PC-3 (cell line): ENCODE results near the gene PADI6. TPM values are rescaled to one million over a fixed set of nuclear protein-coding genes. Genes with fewer than 3 reads are reported as not detected.
A peak's percentile ranks its signal among the peaks of the same experiment; 100 is the strongest.

ENCODE experiments used
- ATAC-seq: fragments of 200-7000 bp; cut with Tn5 transposase; 2 replicates; pipeline ENCODE4 v1.9.1; 2020; ENCODE audit warnings: mild to moderate bottlenecking, moderate library complexity
- BruUV-seq: library from RNA; stranded (reverse); fragments of 400-500 nt; replicated peaks from 2 replicates; lab custom pipeline; 2021; lab: Mats Ljungman, UMichigan
- CTCF ChIA-PET: fragments of 300-600 bp; sonication (Branson Sonifier 250); formaldehyde crosslinking; loops from one replicate; lab custom pipeline; 2022; ENCODE audit warnings: antibody characterized with exemption; lab: Charles Lee
- POLR2A ChIA-PET: fragments of 300-600 bp; sonication (Branson Sonifier 250); formaldehyde crosslinking; loops from one replicate; lab custom pipeline; 2022; ENCODE audit warnings: antibody characterized with exemption; ENCODE audit not compliant: unreplicated experiment; lab: Charles Lee
- DNase-seq: peaks from one replicate; pipeline ENCODE4 v3.0.0-alpha.2; 2015
- H2AFZ ChIP-seq: fragments of 300-600 bp; sonication (generic); 2 replicates; pipeline ENCODE4 v1.6.0; 2016; ENCODE audit warnings: antibody characterized with exemption, low read length
- H3F3A ChIP-seq: fragments of 300-600 bp; sonication (generic); one replicate; pipeline ENCODE4 v1.6.0; 2017; ENCODE audit warnings: antibody characterized with exemption, low read length, control low read depth, mild to moderate bottlenecking; ENCODE audit not compliant: unreplicated experiment
- H3K27ac ChIP-seq: fragments of 300-600 bp; sonication (generic); 2 replicates; pipeline ENCODE4 v1.5.1; 2016; ENCODE audit warnings: mild to moderate bottlenecking, low read length
- H3K27me3 ChIP-seq: fragments of 300-600 bp; sonication (generic); 2 replicates; pipeline ENCODE4 v1.6.1; 2016; ENCODE audit warnings: low read length, mixed read lengths
- H3K36me3 ChIP-seq: fragments of 300-600 bp; sonication (generic); 2 replicates; pipeline ENCODE4 v1.6.1; 2016; ENCODE audit warnings: low read depth, mixed run types, low read length, mixed read lengths
- H3K4me1 ChIP-seq: fragments of 300-600 bp; sonication (generic); 2 replicates; pipeline ENCODE4 v1.5.1; 2016; ENCODE audit warnings: low read length; ENCODE audit not compliant: insufficient read depth
- H3K4me2 ChIP-seq: fragments of 300-600 bp; sonication (generic); 2 replicates; pipeline ENCODE4 v1.6.0; 2016; ENCODE audit warnings: low read length
- H3K4me3 ChIP-seq: fragments of 300-600 bp; sonication (generic); 2 replicates; pipeline ENCODE4 v1.5.1; 2016; ENCODE audit warnings: mild to moderate bottlenecking, low read length, mixed read lengths
- H3K79me2 ChIP-seq: fragments of 300-600 bp; sonication (generic); 2 replicates; pipeline ENCODE4 v1.6.1; 2017; ENCODE audit warnings: low read length, mixed read lengths
- H3K9ac ChIP-seq: fragments of 300-600 bp; sonication (generic); 2 replicates; pipeline ENCODE4 v1.6.0; 2016; ENCODE audit warnings: mild to moderate bottlenecking, low read length
- H3K9me2 ChIP-seq: fragments of 300-600 bp; sonication (generic); replicated peaks from 2 replicates; pipeline ENCODE4 v1.6.1; 2016; ENCODE audit warnings: mixed run types, low read length, mixed read lengths
- H3K9me3 ChIP-seq: fragments of 300-600 bp; sonication (generic); 2 replicates; pipeline ENCODE4 v1.6.1; 2016; ENCODE audit warnings: low read length, mixed read lengths
- H4K20me1 ChIP-seq: fragments of 300-600 bp; sonication (generic); 2 replicates; pipeline ENCODE4 v1.6.1; 2016; ENCODE audit warnings: low read length, mixed read lengths
- EZH2 ChIP-seq: fragments of 300-600 bp; sonication (generic); IDR thresholded peaks from one replicate; pipeline ENCODE4 v1.6.1; 2017; ENCODE audit warnings: antibody characterized with exemption, mild to moderate bottlenecking, low read length; ENCODE audit not compliant: unreplicated experiment
- EZH2phosphoT487 ChIP-seq: fragments of 300-600 bp; sonication (generic); IDR thresholded peaks from 2 replicates; pipeline ENCODE4 v1.6.1; 2018; ENCODE audit warnings: mild to moderate bottlenecking, antibody characterized with exemption, low read length, borderline replicate concordance
- intact Hi-C: fragments of 100-400 bp; cut with micrococcal nuclease; formaldehyde crosslinking; loops from 2 replicates; pipeline ENCODE4 v1.9.0; 2023
- total RNA-seq: library from RNA; depleted of rRNA; stranded (reverse); fragments of >200 nt; gene quantifications from 2 replicates; pipeline ENCODE4 v1.2.3, GENCODE V29; 2014
- TF ChIP-seq, protein P1 (sequence below): fragments of 300-600 bp; sonication (generic); conservative IDR thresholded peaks from 2 replicates; pipeline ENCODE4 v1.5.1; 2017; ENCODE audit warnings: antibody characterized with exemption, low read depth, mild to moderate bottlenecking, low read length

PADI6 gene
- total RNA-seq, 1 experiment from 2014 or later = not detected

DNA sequence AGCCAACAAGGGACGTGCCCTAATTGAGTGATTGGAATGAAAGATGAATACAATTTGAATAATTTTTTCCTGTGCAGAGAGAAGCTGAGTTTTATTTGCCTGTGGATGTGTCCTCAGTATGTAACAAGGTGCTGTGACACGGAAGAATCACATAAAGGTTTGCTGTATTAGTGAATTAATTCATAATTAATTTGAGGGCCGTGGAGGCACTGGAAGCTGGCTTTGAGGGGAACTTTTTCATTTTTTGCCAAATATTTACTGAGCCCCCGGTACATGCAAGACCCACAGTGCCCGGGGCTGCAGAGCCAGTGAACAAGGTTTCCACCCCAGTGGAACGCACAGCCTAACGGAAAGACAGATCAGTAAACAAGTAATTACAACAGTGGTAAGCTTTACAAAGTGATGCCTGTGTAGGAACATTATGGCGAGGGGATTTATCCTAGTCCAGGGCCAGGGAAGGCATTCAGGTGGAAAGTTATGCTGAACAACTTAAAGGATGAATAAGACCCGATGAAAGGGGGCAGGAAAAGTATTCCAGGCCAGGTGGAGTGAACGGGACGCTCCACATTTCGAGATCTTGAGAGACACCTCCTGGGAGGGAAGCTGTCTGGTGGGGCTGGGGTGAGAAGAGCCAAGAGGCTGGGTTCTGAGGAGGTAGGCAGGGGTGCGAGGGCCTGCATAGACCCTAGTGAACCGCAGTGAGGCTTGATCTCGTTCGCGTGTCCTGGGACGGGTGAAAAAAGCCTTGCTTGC, 68.3 kb downstream of the PADI6 start:
- H4K20me1 ChIP-seq = peaks cover 19% of the 10 kb centered on the region
- H2AFZ ChIP-seq = peak overlapping the region; percentile 85
- peaks cover 43% of the 10 kb centered on the region for H3K4me1 ChIP-seq
- no peaks in the 10 kb centered on the region for H3F3A ChIP-seq
- H3K36me3 ChIP-seq = peaks cover 13% of the 10 kb centered on the region; the same call in 1 of the 2 replicates
- no peaks in the 10 kb centered on the region for H3K27me3 ChIP-seq
- peak overlapping the region; percentile 86 for H3K4me2 ChIP-seq
- ATAC-seq = no peak
- peak overlapping the region; percentile 56 for H3K27ac ChIP-seq
- DNase-seq = no peak
- CTCF ChIA-PET = no interaction called here
- peak overlapping the region; percentile 100 for H3K9ac ChIP-seq
- no peaks in the 10 kb centered on the region for H3K9me3 ChIP-seq
- no peaks in the 10 kb centered on the region for H3K9me2 ChIP-seq
- intact Hi-C loops = loop anchor here (5.0 kb wide), 2 partner anchors 37 to 127 kb away; no protein-coding TSS in a partner anchor
- H3K79me2 ChIP-seq = peaks cover 41% of the 10 kb centered on the region
- peak overlapping the region; percentile 72 for H3K4me3 ChIP-seq
- TSS peak; percentile 86 for BruUV-seq
- POLR2A ChIA-PET = interaction anchor here (0.6 to 0.8 kb wide), 3 partner anchors 20 to 1487 kb away, joined by 3 to 17 read pairs (median 4); no protein-coding TSS in a partner anchor
- TF ChIP-seq, protein P1, sequence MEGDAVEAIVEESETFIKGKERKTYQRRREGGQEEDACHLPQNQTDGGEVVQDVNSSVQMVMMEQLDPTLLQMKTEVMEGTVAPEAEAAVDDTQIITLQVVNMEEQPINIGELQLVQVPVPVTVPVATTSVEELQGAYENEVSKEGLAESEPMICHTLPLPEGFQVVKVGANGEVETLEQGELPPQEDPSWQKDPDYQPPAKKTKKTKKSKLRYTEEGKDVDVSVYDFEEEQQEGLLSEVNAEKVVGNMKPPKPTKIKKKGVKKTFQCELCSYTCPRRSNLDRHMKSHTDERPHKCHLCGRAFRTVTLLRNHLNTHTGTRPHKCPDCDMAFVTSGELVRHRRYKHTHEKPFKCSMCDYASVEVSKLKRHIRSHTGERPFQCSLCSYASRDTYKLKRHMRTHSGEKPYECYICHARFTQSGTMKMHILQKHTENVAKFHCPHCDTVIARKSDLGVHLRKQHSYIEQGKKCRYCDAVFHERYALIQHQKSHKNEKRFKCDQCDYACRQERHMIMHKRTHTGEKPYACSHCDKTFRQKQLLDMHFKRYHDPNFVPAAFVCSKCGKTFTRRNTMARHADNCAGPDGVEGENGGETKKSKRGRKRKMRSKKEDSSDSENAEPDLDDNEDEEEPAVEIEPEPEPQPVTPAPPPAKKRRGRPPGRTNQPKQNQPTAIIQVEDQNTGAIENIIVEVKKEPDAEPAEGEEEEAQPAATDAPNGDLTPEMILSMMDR = no peak
- TF ChIP-seq EZH2phosphoT487 (no peak), EZH2 (no peak)

DNA sequence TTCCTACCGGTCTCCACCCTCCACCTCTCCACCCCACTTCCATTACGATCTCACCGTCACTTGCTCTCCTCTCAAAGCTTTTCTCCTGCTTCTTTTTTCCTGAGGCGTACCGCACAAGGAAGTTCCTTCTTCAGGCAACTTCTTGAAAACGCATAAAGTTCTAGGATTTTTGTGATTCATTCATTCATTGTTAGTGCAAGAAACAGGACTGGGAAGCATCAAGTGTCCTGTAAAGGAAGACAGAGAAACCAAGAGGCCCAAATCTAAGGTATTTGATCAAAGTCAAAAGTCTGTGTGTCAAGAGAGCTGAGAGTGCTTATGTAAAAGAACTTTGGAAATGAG, 68.8 kb downstream of the PADI6 start:
- H3K9ac ChIP-seq = no peak overlapping the region
- H3K9me2 ChIP-seq = no peaks in the 10 kb centered on the region
- no peak for ATAC-seq
- H3F3A ChIP-seq = no peaks in the 10 kb centered on the region
- H3K79me2 ChIP-seq = peaks cover 36% of the 10 kb centered on the region
- TF ChIP-seq EZH2 = no peak
- no peak for TF ChIP-seq EZH2phosphoT487
- TF ChIP-seq, protein P1 = no peak
- peak overlapping the region; percentile 56 for H3K27ac ChIP-seq
- no peaks in the 10 kb centered on the region for H3K27me3 ChIP-seq
- peaks cover 12% of the 10 kb centered on the region; the same call in 1 of the 2 replicates for H3K36me3 ChIP-seq
- peaks cover 43% of the 10 kb centered on the region for H3K4me1 ChIP-seq
- intact Hi-C loops = loop anchor here (5.0 kb wide), 2 partner anchors 37 to 127 kb away; no protein-coding TSS in a partner anchor
- peaks cover 16% of the 10 kb centered on the region for H4K20me1 ChIP-seq
- ChIA-PET POLR2A (interaction anchor here (0.5 kb wide), 1 partner anchor 42 kb away, joined by 5 read pairs; no protein-coding TSS in a partner anchor), CTCF (no interaction called here)
- peak overlapping the region; percentile 86 for H3K4me2 ChIP-seq
- peak; percentile 8 for DNase-seq
- BruUV-seq = TSS peak; percentile 59
- peak overlapping the region; percentile 72 for H3K4me3 ChIP-seq
- no peaks in the 10 kb centered on the region for H3K9me3 ChIP-seq
- no peak overlapping the region for H2AFZ ChIP-seq
